ENCODE results near the gene NFATC2. TPM values are rescaled to one million over a fixed set of nuclear protein-coding genes. Genes with fewer than 3 reads are reported as not detected.
A peak's percentile ranks its signal among the peaks of the same experiment; 100 is the strongest.

NFATC2 gene
- total RNA-seq, 1 experiment from 2014 or later: 32.3 TPM

- Histone ChIP-seq H3K4me3 (ENCODE audit: low read length) (no peak overlapping the region), H3K9me3 (ENCODE audit: low read length) (no peaks in the 10 kb centered on the region), H2AFZ (ENCODE audit: low read length) (no peak overlapping the region), H3K27ac (ENCODE audit: low read length) (peak overlapping the region; percentile 74), H3K9me2 (replicated peaks; ENCODE audit: insufficient read depth, low read length) (no peaks in the 10 kb centered on the region), H3K27me3 (ENCODE audit: low read length) (no peaks in the 10 kb centered on the region), H3K79me2 (ENCODE audit: low read length) (peaks cover 99% of the 10 kb centered on the region), H3K4me1 (ENCODE audit: low read length) (peaks cover 66% of the 10 kb centered on the region), H3K36me3 (ENCODE audit: insufficient read depth, low read length) (peaks cover 83% of the 10 kb centered on the region), H4K20me1 (ENCODE audit: insufficient read depth, low read depth, low read length) (no peaks in the 10 kb centered on the region), H3K9ac (ENCODE audit: low read length) (0 out of 2 replicates have a peak overlapping the region, but pooled peaks have one; percentile 11), H3K4me2 (ENCODE audit: low read depth, low read length, poor library complexity, severe bottlenecking) (peak overlapping the region; percentile 28)
- no peak for DNase-seq
Measured at GRCh38 chr20:51513545-51513944, 29.0 kb downstream of the NFATC2 start.

- Histone ChIP-seq H3K36me3 (ENCODE audit: insufficient read depth, low read length) (peaks cover 83% of the 10 kb centered on the region), H3K4me1 (ENCODE audit: low read length) (peaks cover 66% of the 10 kb centered on the region), H3K4me3 (ENCODE audit: low read length) (no peak overlapping the region), H3K79me2 (ENCODE audit: low read length) (peaks cover 99% of the 10 kb centered on the region), H3K9ac (ENCODE audit: low read length) (peak overlapping the region; percentile 7; the same call in 1 of the 2 replicates), H4K20me1 (ENCODE audit: insufficient read depth, low read depth, low read length) (no peaks in the 10 kb centered on the region), H3K4me2 (ENCODE audit: low read depth, low read length, poor library complexity, severe bottlenecking) (no peak overlapping the region), H2AFZ (ENCODE audit: low read length) (no peak overlapping the region), H3K27ac (ENCODE audit: low read length) (peak overlapping the region; percentile 74), H3K9me2 (replicated peaks; ENCODE audit: insufficient read depth, low read length) (no peaks in the 10 kb centered on the region), H3K27me3 (ENCODE audit: low read length) (no peaks in the 10 kb centered on the region), H3K9me3 (ENCODE audit: low read length) (no peaks in the 10 kb centered on the region)
- DNase-seq: no peak
Measured at GRCh38 chr20:51512645-51513044, 29.9 kb downstream of the NFATC2 start.

DNA sequence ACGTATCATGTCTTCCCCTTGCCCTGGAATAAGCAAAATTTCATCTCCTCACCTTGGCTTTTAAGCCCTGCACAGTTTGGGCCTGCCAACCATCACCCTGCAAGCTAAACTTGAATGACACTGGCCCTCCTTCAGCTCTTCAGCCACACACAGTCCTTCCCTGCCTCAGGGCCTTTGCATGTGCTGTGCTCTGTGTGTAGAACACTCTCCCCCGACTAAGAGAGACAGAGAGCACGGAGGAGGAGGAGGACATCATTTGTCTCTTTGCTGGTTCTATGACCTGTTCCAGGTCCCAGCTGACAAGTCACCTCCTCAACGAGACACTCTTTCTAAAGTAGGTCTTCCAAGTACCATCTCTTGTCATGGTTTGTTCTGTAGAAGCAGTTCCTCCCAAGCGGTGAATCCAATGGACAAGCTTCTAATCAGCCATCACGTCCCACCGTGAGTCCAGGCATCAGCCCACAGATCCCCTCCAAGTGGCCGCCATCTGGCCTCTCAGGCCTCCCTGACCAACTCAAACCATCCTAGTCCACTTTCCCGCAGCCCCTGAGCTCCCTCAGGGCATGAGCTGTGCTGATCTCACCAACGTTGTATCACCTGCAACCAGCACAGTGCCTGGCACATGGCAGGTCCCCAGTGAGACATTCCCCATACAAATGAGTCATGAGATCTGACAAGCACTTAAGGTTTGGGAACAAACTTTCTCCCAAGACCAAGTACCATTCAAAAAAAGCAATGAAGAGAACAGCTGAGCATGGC is 30.5 kb downstream of the NFATC2 start:
- no peak overlapping the region; the same call in 1 of the 2 replicates for H3K9ac ChIP-seq (ENCODE audit: low read length)
- no peak for DNase-seq
- H3K9me3 ChIP-seq (ENCODE audit: low read length): no peaks in the 10 kb centered on the region
- no peaks in the 10 kb centered on the region for H4K20me1 ChIP-seq (ENCODE audit: insufficient read depth, low read depth, low read length)
- peaks cover 99% of the 10 kb centered on the region for H3K79me2 ChIP-seq (ENCODE audit: low read length)
- peaks cover 62% of the 10 kb centered on the region for H3K4me1 ChIP-seq (ENCODE audit: low read length)
- H3K36me3 ChIP-seq (ENCODE audit: insufficient read depth, low read length): peaks cover 85% of the 10 kb centered on the region
- no peaks in the 10 kb centered on the region for H3K27me3 ChIP-seq (ENCODE audit: low read length)
- no peak overlapping the region for H3K4me3 ChIP-seq (ENCODE audit: low read length)
- no peak overlapping the region for H2AFZ ChIP-seq (ENCODE audit: low read length)
- no peak overlapping the region for H3K4me2 ChIP-seq (ENCODE audit: low read depth, low read length, poor library complexity, severe bottlenecking)
- no peaks in the 10 kb centered on the region for H3K9me2 ChIP-seq (replicated peaks; ENCODE audit: insufficient read depth, low read length)
- H3K27ac ChIP-seq (ENCODE audit: low read length): peak overlapping the region; percentile 74

DNA sequence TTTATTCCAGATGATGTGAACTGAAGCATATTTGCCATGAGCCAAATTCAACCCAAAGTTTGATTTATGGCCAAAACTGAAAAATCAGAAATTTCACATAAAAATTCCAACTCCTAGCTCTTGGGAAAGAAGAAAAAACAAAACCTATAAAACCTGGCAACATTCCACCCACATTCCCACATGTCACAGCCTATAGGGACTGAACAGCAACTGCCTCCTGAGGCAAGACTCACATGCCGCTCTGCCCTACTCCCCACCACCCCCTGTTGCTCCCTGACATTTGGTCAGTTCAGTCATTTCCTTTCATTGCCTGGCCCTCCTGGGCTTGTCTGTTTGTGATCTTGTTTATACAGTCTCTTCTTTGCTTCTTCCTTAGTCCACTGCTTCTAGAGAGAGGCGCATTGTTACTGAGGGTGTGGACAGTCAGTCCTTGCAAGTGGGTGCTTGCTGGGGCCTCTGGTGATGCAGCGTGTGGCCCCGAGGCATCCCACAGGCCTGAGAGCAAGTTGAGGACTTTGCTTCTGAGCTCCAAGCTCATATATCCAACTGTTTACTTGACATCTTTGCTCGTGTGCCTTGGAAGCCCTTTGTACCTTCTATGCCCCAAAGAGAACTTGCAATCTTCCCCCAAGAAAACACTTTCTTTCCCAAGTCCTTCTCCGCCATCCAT is 31.4 kb downstream of the NFATC2 start:
- Histone ChIP-seq H3K4me1 (ENCODE audit: low read length) (peaks cover 54% of the 10 kb centered on the region), H3K9me2 (replicated peaks; ENCODE audit: insufficient read depth, low read length) (no peaks in the 10 kb centered on the region), H2AFZ (ENCODE audit: low read length) (no peak overlapping the region), H3K9me3 (ENCODE audit: low read length) (no peaks in the 10 kb centered on the region), H3K4me2 (ENCODE audit: low read depth, low read length, poor library complexity, severe bottlenecking) (no peak overlapping the region), H3K36me3 (ENCODE audit: insufficient read depth, low read length) (peaks cover 83% of the 10 kb centered on the region), H3K9ac (ENCODE audit: low read length) (no peak overlapping the region), H3K4me3 (ENCODE audit: low read length) (no peak overlapping the region), H3K79me2 (ENCODE audit: low read length) (peaks cover 98% of the 10 kb centered on the region), H4K20me1 (ENCODE audit: insufficient read depth, low read depth, low read length) (no peaks in the 10 kb centered on the region), H3K27ac (ENCODE audit: low read length) (peak overlapping the region; percentile 74), H3K27me3 (ENCODE audit: low read length) (no peaks in the 10 kb centered on the region)
- DNase-seq: no peak

DNA sequence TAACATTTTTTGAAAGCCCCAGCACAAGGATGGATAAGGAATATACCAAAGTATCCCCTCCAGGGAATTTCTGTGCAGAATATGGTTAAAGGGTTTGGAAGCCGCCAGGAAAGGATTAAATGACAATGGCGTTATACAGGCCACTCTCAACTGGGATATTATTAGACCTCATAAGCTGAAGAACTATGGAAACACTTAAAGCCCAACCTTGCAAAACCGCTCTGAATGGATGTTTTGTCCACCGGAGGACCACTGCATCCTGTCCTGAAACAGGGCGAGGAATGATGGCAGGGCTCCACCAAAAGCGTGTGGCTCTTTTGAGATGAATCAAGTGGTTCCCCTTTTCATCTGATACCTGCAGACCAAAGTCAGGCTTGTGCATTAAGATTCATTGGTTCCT is 32.4 kb downstream of the NFATC2 start:
- H3K9me3 ChIP-seq (ENCODE audit: low read length): no peaks in the 10 kb centered on the region
- DNase-seq: no peak
- no peaks in the 10 kb centered on the region for H3K27me3 ChIP-seq (ENCODE audit: low read length)
- H3K9me2 ChIP-seq (replicated peaks; ENCODE audit: insufficient read depth, low read length): no peaks in the 10 kb centered on the region
- no peak overlapping the region for H3K9ac ChIP-seq (ENCODE audit: low read length)
- peaks cover 49% of the 10 kb centered on the region for H3K4me1 ChIP-seq (ENCODE audit: low read length)
- peaks cover 81% of the 10 kb centered on the region for H3K36me3 ChIP-seq (ENCODE audit: insufficient read depth, low read length)
- H3K4me3 ChIP-seq (ENCODE audit: low read length): no peak overlapping the region
- peaks cover 95% of the 10 kb centered on the region for H3K79me2 ChIP-seq (ENCODE audit: low read length)
- H2AFZ ChIP-seq (ENCODE audit: low read length): no peak overlapping the region
- no peak overlapping the region for H3K4me2 ChIP-seq (ENCODE audit: low read depth, low read length, poor library complexity, severe bottlenecking)
- no peak overlapping the region for H3K27ac ChIP-seq (ENCODE audit: low read length)
- no peaks in the 10 kb centered on the region for H4K20me1 ChIP-seq (ENCODE audit: insufficient read depth, low read depth, low read length)

GRCh38 chr20:51509208-51509607 is 33.3 kb downstream of the NFATC2 start:
- Histone ChIP-seq H3K9me3 (ENCODE audit: low read length) (no peaks in the 10 kb centered on the region), H4K20me1 (ENCODE audit: insufficient read depth, low read depth, low read length) (no peaks in the 10 kb centered on the region), H3K79me2 (ENCODE audit: low read length) (peaks cover 91% of the 10 kb centered on the region), H3K4me1 (ENCODE audit: low read length) (peaks cover 45% of the 10 kb centered on the region), H3K27ac (ENCODE audit: low read length) (peak overlapping the region; percentile 52), H3K9me2 (replicated peaks; ENCODE audit: insufficient read depth, low read length) (no peaks in the 10 kb centered on the region), H3K36me3 (ENCODE audit: insufficient read depth, low read length) (peaks cover 78% of the 10 kb centered on the region), H3K4me2 (ENCODE audit: low read depth, low read length, poor library complexity, severe bottlenecking) (no peak overlapping the region), H3K9ac (ENCODE audit: low read length) (no peak overlapping the region), H3K4me3 (ENCODE audit: low read length) (no peak overlapping the region), H2AFZ (ENCODE audit: low read length) (no peak overlapping the region), H3K27me3 (ENCODE audit: low read length) (no peaks in the 10 kb centered on the region)
- DNase-seq: no peak

GRCh38 chr20:51508780-51509179 is 33.7 kb downstream of the NFATC2 start:
- no peaks in the 10 kb centered on the region for H3K9me3 ChIP-seq (ENCODE audit: low read length)
- H3K9ac ChIP-seq (ENCODE audit: low read length): no peak overlapping the region
- H3K27me3 ChIP-seq (ENCODE audit: low read length): no peaks in the 10 kb centered on the region
- no peak for DNase-seq
- 0 out of 2 replicates have a peak overlapping the region, but pooled peaks have one; percentile 52 for H3K27ac ChIP-seq (ENCODE audit: low read length)
- H3K9me2 ChIP-seq (replicated peaks; ENCODE audit: insufficient read depth, low read length): no peaks in the 10 kb centered on the region
- peaks cover 75% of the 10 kb centered on the region for H3K36me3 ChIP-seq (ENCODE audit: insufficient read depth, low read length)
- no peak overlapping the region for H3K4me2 ChIP-seq (ENCODE audit: low read depth, low read length, poor library complexity, severe bottlenecking)
- no peak overlapping the region for H3K4me3 ChIP-seq (ENCODE audit: low read length)
- H4K20me1 ChIP-seq (ENCODE audit: insufficient read depth, low read depth, low read length): no peaks in the 10 kb centered on the region
- H2AFZ ChIP-seq (ENCODE audit: low read length): no peak overlapping the region
- peaks cover 88% of the 10 kb centered on the region for H3K79me2 ChIP-seq (ENCODE audit: low read length)
- peaks cover 43% of the 10 kb centered on the region for H3K4me1 ChIP-seq (ENCODE audit: low read length)

- Histone ChIP-seq H3K4me3 (ENCODE audit: low read length) (no peak overlapping the region), H3K27me3 (ENCODE audit: low read length) (no peaks in the 10 kb centered on the region), H4K20me1 (ENCODE audit: insufficient read depth, low read depth, low read length) (no peaks in the 10 kb centered on the region), H3K27ac (ENCODE audit: low read length) (no peak overlapping the region), H2AFZ (ENCODE audit: low read length) (no peak overlapping the region), H3K36me3 (ENCODE audit: insufficient read depth, low read length) (peaks cover 70% of the 10 kb centered on the region), H3K9me3 (ENCODE audit: low read length) (no peaks in the 10 kb centered on the region), H3K4me1 (ENCODE audit: low read length) (peaks cover 43% of the 10 kb centered on the region), H3K9me2 (replicated peaks; ENCODE audit: insufficient read depth, low read length) (no peaks in the 10 kb centered on the region), H3K9ac (ENCODE audit: low read length) (no peak overlapping the region), H3K79me2 (ENCODE audit: low read length) (peaks cover 85% of the 10 kb centered on the region), H3K4me2 (ENCODE audit: low read depth, low read length, poor library complexity, severe bottlenecking) (no peak overlapping the region)
- no peak for DNase-seq
Measured at GRCh38 chr20:51508158-51508557, 34.4 kb downstream of the NFATC2 start.
